Tibial artery (tissue), 4 donors: Measurements from ENCODE around the gene NXPH2.
"Not testable (repeated sequence)": the region's sequence is repeated elsewhere in the genome, so short reads cannot be mapped to it uniquely, and the experiment has no call there.

ENCODE experiments used
- DNase-seq, 2 donors: peaks; one replicate each; pipeline ENCODE4 v3.0.0-alpha.2; 2019
- H3K27ac ChIP-seq, 2 donors: fragments of 200-600 bp; sonication (generic) in 1 of 2; 1 replicate in 1 of 2; 2 replicates in 1 of 2; pipeline ENCODE4 v1.5.1; 2018 to 2019; ENCODE audit warnings: mild to moderate bottlenecking in 1 of 2
- H3K27me3 ChIP-seq, 2 donors: fragments of 200-600 bp; sonication (generic) in 1 of 2; one replicate each; pipeline versions ENCODE4 v1.5.1 to v1.6.0; 2016 to 2019
- H3K36me3 ChIP-seq, 3 donors: fragments of 200-600 bp; sonication (generic) in 2 of 3; one replicate each; pipeline ENCODE4 v1.5.1; 2016 to 2019; ENCODE audit warnings: mild to moderate bottlenecking in 2 of 3
- H3K4me1 ChIP-seq, 4 donors: fragments of 200-600 bp; sonication (generic) in 2 of 4; 1 replicate in 3 of 4; 2 replicates in 1 of 4; pipeline ENCODE4 v1.5.1; 2016 to 2019
- H3K4me3 ChIP-seq, 2 donors: fragments of 200-600 bp; sonication (generic) in 1 of 2; 1 replicate in 1 of 2; 2 replicates in 1 of 2; pipeline ENCODE4 v1.5.1; 2018 to 2019; ENCODE audit warnings: mild to moderate bottlenecking in 2 of 2
- H3K9me3 ChIP-seq, 3 donors: fragments of 200-600 bp; sonication (generic) in 1 of 3; one replicate each; pipeline ENCODE4 v1.5.1; 2016 to 2019
- CTCF ChIP-seq, 2 experiments: fragments of 200-600 bp in 1 of 2; fragments of 450-650 bp in 1 of 2; IDR thresholded peaks; one replicate each; pipeline ENCODE4 v1.5.1; 2017 to 2019; ENCODE audit warnings: antibody characterized with exemption in 2 of 2, mild to moderate bottlenecking in 1 of 2, moderate library complexity in 1 of 2
- intact Hi-C: fragments of 100-400 bp; cut with DNase I; formaldehyde crosslinking; loops from one replicate; pipeline ENCODE4 v1.15.0; 2023; ENCODE audit warnings: low total_unique reads

Gene NXPH2

DNA sequence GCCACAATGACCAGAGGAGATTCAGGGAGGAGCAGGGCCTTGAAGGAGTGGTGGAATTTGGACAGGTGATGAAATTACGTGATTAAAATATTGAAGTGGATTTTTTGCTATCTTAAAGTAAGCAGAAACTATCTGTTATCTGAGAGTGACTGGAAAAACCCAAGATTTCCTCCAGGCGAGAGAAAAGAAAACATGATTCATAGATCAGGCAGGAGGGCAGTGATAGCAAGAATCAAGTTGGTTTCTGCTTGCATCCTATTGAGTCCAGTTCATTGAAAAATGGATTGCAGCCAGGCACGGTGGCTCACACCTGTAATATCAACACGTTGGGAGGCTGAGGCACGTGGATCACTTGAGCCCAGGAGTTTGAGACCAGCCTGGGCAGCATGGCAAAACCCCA, 127.8 kb downstream of the NXPH2 start:
- intact Hi-C loops = no loop called here
- Histone ChIP-seq H3K4me1 (no peaks in the 10 kb centered on the region), H3K36me3 (no peaks in the 10 kb centered on the region), H3K27me3 (no peaks in the 10 kb centered on the region), H3K27ac (no peak overlapping the region), H3K4me3 (no peak overlapping the region), H3K9me3 (no peaks in the 10 kb centered on the region)
- TF ChIP-seq CTCF (IDR thresholded peaks at IDR 0.05) = no peak
- no peak for DNase-seq

DNA sequence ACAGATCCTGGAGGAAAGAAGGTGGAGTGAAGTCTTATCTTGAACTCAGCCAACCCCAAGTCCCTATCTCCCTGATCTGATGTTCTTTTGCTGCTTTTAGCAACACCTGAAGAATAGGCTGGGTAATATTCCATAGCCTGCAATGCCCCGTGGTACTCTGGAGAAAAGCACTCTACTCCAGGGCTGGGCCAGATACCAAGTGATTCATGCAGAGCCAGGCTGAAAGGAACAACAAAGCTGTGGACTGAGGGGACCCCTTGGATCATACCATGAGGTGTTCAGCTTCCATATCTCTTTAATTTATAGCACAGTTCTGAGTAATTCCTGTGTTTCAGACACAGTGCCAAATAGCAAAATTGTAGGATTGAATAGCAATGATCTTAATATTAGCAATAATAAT, 130.6 kb downstream of the NXPH2 start:
- H3K4me1 ChIP-seq = no peaks in the 10 kb centered on the region
- H3K4me3 ChIP-seq = no peak overlapping the region
- no peak overlapping the region for H3K27ac ChIP-seq
- H3K36me3 ChIP-seq = no peaks in the 10 kb centered on the region
- no peaks in the 10 kb centered on the region for H3K27me3 ChIP-seq
- TF ChIP-seq CTCF (IDR thresholded peaks at IDR 0.05) = no peak
- no peaks in the 10 kb centered on the region for H3K9me3 ChIP-seq
- no peak for DNase-seq
- intact Hi-C loops = no loop called here

- Histone ChIP-seq H3K4me1 (no peaks in the 10 kb centered on the region), H3K4me3 (no peak overlapping the region), H3K27ac (no peak overlapping the region), H3K27me3 (no peaks in the 10 kb centered on the region), H3K9me3 (no peaks in the 10 kb centered on the region), H3K36me3 (no peaks in the 10 kb centered on the region)
- TF ChIP-seq CTCF (IDR thresholded peaks at IDR 0.05) = no peak
- no peak for DNase-seq
- intact Hi-C loops = no loop called here
These were observed 131.6 kb downstream of the NXPH2 start for GRCh38 chr2:138648606-138649005.

DNA sequence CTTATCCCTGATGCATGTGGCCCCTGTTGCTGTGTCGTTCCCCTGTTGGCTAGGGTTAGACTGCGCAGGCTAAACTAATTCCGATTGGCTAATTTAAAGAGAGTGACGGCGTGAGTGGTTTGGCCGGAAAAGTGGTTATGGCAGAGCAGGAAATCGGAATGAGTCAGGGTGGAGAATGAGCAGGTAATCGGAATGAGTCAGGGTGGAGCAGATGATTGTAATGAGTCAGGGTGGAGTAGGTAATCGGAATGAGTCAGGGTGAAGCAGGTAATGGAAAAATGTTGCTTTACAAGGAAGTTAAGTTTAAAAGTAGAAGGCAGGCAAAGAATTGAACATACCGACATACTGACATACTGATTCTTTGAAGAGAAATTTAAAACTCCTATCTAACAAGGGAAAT, 135.4 kb downstream of the NXPH2 start:
- H3K27ac ChIP-seq, H3K27me3 ChIP-seq, H3K4me3 ChIP-seq, H3K9me3 ChIP-seq, intact Hi-C loops, H3K4me1 ChIP-seq, DNase-seq, H3K36me3 ChIP-seq: not testable (repeated sequence)

GRCh38 chr2:138640921-138641676, 139.1 kb downstream of the NXPH2 start:
- TF ChIP-seq CTCF (IDR thresholded peaks at IDR 0.05) = no peak
- no peaks in the 10 kb centered on the region for H3K36me3 ChIP-seq
- intact Hi-C loops = no loop called here
- no peaks in the 10 kb centered on the region for H3K27me3 ChIP-seq
- no peak for DNase-seq
- H3K4me3 ChIP-seq = no peak overlapping the region
- H3K27ac ChIP-seq = no peak overlapping the region
- H3K9me3 ChIP-seq = no peaks in the 10 kb centered on the region
- H3K4me1 ChIP-seq = no peaks in the 10 kb centered on the region

DNA sequence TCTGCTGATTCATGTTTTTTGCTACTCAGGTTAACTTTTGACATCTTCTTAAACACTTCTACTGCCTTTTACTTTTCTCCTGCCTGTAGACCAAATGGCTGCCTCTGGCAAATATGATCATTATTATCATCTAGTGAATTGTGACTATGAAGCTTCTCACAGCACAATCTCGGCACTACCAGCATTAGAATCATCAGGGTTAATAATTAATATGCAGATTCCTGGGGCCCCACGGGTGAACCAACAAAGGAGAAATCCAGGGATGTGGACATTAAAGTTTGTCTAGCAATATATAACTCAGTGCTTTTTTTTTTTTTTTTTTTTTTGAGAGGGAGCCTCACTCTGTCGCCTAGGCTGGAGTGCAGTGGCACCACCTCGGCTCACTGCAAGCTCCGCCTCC, 142.5 kb downstream of the NXPH2 start:
- TF ChIP-seq CTCF (IDR thresholded peaks at IDR 0.05) = no peak
- Histone ChIP-seq H3K27ac (no peak overlapping the region), H3K4me3 (no peak overlapping the region), H3K36me3 (no peaks in the 10 kb centered on the region), H3K4me1 (no peaks in the 10 kb centered on the region), H3K27me3 (no peaks in the 10 kb centered on the region), H3K9me3 (no peaks in the 10 kb centered on the region)
- no peak for DNase-seq
- intact Hi-C loops = no loop called here
